HG03520 (cell line): ENCODE results near the gene ZNF791.
"Not testable (repeated sequence)": the region's sequence is repeated elsewhere in the genome, so short reads cannot be mapped to it uniquely, and the experiment has no call there.

Experiments used
- ATAC-seq: cut with Tn5 transposase; IDR thresholded peaks from one replicate; pipeline ENCODE4 v1.9.1; 2021; ENCODE audit warnings: mild to moderate bottlenecking, moderate library complexity; ENCODE audit not compliant: unreplicated experiment

Gene ZNF791

DNA sequence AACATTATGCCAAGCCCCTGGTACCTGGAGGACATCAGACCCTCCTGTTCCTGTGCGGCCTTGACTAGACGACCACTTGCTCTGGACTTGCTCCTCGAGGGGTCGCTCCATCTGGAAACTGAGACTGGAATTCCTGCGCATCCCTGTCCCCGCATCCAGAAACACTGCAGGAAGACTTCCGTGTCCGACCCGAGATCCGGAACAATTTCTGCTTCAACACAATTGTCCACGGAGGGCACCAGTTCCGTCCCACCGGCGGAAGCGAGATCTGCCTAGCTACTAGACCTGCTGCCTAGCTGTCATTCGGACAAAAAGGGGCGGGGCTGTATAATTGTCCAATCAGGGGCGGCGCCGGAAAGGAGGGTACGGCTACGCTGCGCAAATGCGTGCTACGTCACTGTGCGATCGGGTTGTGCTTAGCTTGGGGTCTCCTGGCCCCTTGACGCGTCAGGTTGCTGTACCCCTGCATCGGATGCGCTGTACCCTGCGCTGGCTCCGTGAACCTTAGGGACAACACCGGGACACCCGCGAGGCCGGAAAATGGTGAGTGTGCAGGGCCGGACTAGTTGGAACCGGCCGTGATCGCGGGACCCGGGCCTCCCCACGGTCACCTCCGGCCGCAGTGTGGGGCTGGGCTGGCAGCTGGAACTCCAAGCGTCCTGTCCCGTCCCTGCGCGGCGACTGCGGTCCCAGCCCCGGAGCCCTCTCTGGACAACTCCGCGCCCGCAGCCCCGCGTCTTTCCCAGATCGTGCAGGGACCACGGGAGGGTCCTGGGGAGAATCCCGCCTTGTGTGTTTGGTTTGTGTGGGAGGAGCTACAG, at the start of gene ZNF791, which contains the start of gene ZNF490:
Gene ZNF791, plus strand, starts transcription at position 381 of the 821 bp plus-strand sequence. Its CDS starts 160 bp downstream, at position 541.
Gene ZNF490, minus strand, starts transcription at position 274 of the 821 bp plus-strand sequence. Its CDS starts 133 bp downstream, at position 141.
- ATAC-seq = peak; percentile 62

DNA sequence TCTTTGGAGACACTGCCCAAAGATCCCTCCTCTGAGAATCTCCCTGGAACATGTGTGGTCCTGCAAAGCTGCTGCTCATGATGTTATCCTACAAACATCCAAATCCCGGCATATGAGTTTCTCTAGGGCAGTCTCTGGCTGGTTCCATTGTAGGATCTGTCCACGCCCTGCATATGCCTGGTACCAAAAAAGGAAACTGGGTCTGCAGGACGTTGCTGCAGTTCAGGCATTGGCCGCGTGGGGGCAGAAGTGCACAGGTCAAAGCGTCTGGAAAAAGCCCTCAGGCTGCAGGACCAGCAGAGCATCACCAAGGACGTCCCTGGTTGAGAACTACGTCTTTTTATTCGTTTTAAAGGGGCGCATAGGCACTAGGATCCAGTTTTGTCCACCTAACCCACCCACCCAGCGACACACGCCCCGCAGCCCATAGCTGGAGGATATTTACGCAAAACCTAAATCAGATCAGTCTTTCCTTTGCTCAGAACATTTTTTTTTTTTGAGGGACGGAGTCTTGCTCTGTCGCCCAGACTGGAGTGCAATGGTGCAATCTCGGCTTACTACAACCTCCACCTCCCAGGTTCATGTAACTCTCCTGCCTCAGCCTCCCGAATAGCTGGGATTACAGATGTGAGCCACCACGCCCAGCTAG, 46.6 kb upstream of the ZNF791 start:
- no peak for ATAC-seq

DNA sequence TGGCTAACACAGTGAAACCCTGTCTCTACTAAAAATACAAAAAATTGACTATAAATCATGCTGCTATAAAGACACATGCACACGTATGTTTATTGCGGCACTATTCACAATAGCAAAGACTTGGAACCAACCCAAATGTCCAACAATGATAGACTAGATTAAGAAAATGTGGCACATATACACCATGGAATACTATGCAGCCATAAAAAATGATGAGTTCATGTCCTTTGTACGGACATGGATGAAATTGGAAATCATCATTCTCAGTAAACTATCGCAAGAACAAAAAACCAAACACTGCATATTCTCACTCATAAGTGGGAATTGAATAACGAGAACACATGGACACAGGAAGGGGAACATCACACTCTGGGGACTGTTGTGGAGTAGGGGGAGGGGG, 44.3 kb upstream of the ZNF791 start:
- ATAC-seq = not testable (repeated sequence)

DNA sequence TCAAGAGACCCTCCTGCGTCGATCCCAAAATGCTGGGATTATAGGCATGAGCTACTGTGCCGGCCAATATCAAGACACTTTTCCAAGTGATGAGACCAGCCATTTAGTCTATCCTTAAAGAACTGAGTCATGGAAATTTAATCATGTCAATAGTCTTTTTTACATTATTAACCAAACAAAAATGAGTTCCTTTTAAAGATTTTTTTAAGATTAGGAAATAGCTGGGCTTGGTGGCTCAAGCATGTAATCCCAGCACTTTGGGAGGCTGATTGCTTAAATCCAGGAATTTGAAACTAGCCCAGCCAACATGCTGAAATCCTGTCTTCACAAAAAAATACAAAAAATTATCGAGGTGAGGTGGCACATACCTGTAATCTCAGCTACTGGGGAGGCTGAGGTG, 42.8 kb upstream of the ZNF791 start:
- ATAC-seq = no peak

DNA sequence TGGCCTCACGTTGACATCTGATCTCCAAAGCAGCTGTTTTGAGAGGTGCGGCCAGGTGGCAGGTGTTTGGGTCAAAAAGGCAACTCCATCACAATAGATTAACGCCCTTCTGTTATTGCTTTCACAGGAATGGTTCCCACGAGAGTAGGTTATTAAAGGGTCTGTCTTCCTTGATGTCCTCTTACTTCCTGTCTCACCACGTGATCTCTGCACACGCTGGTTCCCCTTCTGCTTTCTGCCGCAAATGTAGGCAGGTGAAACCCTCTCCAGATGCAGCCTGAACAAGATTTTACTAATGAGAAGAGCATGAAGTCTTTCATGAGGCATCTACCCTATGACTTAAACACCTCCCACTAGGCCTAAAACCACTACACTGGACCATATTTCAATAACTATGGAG, 36.7 kb upstream of the ZNF791 start:
- no peak for ATAC-seq

DNA sequence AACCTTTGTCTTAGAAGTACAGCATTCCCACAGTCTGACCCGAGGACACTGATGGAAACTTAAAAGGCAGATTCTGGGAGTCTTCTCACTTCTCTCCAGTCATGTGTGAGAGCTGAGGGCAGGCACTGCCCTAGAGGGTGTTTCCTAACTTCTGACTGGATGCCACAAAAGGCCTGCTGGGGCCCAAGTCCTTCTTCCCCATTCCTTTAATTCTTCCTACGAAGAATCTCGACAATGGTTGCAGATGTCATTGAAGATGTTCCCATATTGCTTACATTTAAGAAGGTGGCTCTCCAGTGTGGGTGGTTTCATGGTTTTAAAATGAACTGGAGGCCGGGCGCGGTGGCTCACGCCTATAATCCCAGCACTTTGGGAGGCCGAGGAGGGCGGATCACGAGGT, 32.1 kb upstream of the ZNF791 start:
- ATAC-seq = no peak

DNA sequence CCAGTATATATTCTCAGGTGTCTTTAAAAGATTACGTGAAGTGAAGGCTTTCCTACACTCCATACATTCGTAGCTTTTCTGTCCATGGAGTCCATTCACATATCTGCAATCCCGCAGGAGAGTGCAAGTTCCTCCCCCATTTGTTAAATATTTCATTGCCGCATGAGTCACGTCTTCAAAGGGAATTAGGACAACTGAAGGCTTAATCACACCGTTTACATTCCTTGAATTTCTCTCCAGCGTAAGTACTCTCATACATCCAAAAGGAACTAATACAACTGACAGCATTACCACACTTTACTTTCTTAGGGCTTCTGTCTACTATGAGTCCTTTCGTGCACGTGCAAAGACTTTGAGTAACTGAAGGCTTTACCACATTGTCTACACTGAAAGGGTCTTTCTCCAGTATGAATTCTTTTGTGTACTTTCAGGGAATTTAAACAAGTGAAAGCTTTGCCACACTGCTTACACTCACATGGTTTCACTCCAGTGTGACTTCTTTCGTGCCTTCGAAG, 30.5 kb upstream of the ZNF791 start:
- ATAC-seq = no peak

DNA sequence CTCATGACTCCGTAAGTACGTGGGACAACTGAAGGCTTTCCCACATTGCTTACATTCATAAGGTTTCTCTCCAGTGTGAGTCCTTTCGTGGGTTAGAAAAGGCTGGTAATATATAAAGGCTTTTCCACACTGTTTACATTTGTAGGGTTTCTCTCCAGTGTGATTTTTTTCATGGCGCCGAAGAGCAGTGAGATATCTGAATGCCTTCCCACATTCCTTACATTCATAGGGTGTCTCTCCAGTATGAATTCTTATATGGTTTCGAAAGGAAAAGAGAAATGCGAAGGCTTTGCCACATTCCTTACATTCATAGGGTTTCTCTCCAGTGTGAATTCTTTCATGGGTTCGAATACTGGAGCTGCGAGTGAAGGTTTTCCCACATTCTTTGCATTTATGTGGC, 29.6 kb upstream of the ZNF791 start:
- no peak for ATAC-seq

DNA sequence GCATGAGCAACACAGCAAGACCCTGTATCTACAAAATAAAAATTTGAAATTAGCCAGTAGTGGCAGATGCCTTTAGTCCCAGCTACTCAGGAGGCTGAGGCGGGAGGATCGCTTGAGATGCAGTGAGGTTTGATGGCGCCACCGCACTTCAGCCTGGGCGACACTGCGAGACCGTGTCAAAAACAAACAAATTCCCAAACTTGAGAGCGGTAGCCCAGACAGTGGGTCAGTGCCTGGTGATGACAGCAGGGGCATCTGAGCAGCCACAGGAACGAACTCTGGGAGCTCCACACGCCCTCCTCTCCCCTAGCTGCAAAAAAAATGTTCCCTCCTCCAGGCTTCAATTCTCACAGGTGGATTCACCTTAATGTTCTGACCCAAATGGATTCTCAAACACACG, 14.2 kb upstream of the ZNF791 start:
- ATAC-seq = no peak

DNA sequence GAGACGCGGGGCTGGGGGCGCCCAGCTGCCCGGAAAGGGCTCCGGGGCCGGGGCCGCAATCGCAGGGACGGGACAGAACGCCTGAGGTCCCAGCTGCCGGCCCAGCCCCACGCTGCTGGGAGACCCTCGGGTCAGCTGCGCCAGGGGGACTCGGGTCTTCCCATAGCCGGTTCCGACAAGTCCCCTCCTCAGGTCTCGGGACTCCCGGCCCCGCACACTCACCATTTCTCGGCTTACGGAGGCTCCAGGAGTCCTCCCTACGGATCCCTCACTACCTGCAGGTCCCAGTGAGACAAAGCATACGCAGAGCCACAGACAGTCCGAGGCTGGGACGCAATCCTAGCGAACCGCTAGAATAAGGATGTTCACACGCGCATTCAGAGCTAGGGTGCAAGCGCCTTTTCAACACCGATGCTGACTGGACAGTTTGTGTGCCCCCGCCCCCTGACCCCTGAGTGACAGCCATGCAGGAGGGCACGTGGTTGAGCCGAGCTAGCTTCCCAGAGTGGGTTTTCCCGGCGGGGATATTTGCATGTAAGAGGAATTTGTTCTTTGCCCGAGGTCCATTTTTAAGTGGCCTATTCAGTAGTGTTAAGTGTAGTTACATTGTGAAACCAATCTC, 13.7 kb upstream of the ZNF791 start:
- no peak for ATAC-seq

DNA sequence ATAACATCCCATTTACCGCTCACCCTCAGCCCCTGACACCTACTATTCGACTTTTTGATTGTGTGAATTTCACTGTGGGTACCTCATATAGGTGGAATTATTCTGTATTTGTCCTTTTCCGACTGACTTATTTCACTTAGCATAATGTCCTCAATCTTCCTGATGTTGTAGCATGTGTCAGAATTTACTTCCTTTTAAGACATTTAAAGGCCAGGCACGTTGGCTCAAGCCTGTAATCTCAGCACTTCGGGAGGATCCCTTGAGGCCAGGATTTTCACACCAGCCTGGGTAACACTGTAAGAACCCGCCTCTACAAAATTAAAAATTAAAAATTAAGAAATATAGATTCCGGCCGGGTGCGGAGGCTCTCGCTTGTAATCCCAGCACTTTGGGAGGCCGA, 13.1 kb upstream of the ZNF791 start:
- ATAC-seq = no peak

DNA sequence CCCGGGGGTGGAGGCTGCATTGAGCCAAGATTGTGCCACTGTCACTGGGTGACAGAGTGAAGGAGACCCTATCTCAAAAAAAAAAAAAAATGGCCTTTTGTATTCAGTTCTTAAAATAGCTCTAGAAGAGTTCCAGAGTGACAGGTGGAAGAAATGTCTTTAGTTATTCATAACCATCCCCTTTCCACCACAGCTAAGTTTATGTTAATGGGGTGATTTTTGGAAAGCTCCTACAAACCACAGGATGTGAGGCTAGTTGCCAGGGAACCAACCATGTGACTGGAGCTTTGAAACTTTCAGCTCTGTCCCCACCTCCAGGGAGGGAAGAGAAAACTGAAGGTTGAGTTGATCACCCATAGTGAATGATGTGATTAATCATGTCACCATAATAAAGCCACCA, 7.0 kb upstream of the ZNF791 start:
- ATAC-seq = no peak

DNA sequence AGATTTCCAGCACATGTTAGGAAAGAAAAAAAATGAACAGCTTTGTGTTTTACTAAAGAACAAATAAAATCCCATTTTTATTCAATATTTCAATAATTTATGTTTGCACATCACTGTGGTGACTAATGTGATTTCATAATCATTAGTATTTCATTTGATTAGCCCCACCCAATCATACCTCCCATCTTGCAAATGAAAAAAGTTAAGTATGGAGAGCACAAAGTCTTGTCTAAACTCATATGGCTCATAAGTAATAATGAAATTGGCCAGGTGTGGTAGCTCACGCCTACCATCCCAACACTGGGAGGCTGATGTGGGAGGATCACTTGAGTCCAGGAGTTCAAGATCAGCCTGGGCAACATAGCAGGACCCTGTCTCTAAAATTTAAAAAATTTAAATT, 3.9 kb upstream of the ZNF791 start:
- no peak for ATAC-seq

DNA sequence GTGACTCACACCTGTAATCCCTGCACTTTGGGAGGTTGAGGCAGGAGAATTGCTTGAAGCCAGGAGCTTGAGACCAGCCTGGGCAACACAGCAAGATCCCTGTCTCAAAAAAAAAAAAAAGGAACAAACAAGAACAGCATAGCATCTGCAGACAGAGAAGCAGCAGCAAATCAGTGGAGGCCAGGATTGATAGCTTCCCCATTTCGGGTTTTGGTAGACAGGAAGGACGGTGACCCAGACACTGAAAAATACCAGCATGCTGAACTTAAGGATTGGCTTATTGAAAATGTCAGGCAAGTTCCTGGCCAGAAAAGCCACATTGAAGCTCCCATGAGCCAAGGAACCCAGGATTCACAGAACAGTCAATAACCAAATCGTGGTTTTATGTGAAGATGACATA, 3.1 kb upstream of the ZNF791 start:
- no peak for ATAC-seq

DNA sequence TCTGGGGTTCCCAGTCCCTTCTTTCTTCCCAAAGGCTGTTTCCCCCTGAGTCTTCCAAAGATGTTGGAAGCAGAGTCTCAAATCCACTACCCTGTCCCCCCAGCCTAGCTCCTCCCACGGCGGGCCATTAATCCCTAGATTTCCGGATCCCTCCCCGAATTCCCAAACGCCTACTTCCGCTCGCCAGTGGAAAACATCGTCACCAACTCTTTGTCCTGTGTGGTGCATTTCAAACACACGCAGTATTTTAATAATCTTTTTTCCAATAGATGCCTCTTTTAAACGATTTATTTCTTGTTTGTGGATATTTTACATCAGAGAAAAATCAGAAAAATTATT, 610 bp downstream of the ZNF791 start:
- ATAC-seq = no peak

DNA sequence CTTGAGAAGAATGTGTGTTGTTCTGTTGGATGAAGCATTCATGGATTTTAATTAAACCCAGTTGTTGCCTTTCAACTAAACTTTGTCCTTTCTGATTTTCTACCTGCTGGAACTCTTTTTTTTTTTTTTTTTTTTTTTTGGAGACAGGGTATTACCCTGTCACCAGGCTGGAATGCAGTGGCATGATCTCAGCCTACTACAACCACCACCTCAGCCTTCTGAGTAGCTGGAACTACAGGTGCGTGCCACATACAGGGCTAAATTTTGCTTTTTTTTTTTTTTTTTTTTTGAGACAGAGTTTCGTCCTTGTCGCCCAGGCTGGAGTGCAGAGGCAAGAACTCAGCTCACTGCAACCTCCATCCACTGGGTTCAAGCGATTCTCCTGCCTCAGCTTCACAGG, 6.9 kb downstream of the ZNF791 start:
- ATAC-seq = no peak

DNA sequence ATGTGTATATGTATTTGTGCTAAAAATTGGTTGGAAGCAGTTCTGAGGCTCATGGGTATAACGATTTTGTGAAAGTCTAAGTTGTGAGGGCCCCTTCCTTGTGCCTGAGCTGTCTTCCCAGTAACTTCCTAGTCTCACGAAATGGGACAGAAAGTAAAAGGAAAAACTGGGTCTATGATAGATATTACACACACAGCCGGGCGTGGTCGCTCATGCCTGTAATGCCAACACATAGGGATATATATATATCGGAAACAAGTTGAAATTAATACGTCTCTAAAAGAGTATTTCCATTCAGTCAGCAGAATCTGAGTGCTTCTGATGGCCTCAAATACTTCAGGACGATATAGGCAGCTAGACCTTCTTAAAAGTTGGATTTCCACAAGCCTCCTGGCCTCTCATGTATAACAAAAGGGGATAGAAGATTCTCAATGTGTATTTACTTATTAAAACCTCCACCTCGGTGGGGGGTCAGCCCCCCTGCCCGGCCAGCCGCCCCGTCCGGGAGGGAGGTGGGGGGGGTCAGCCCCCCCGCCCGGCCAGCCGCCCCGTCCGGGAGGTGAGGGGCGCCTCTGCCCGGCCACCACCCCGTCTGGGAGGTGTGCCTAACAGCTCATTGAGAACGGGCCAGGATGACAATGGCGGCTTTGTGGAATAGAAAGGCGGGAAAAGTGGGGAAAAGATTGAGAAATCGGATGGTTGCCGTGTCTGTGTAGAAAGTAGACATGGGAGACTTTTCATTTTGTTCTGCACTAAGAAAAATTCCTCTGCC, 10.7 kb downstream of the ZNF791 start:
- not testable (repeated sequence) for ATAC-seq

DNA sequence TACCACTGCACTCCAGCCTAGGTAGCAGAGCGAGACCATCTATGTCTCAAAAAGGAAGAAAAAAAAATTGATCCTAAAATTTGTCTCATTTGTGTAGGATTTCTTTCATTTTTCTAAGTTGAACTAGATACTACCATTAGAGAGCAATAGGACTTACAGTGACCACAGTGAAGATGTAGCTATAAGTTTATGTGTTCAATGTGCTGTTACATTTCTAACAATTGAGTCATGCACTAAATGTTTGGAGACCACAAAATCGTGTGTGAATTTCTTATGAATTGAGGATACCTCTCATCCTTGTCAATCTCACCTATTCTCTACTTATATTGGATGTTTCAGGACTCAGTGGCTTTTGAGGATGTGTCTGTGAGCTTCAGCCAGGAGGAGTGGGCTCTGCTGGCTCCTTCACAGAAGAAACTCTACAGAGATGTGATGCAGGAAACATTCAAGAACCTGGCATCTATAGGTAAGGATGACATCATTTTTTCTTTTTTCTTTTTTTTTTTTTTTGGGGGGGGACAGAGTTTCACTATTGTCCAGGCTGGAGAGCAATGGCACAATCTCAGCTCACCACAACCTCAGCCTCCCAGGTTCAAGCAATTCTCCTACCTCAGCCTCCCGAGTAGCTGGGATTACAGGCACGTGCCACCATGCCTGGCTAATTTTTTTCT, 12.8 kb downstream of the ZNF791 start:
- ATAC-seq = no peak

DNA sequence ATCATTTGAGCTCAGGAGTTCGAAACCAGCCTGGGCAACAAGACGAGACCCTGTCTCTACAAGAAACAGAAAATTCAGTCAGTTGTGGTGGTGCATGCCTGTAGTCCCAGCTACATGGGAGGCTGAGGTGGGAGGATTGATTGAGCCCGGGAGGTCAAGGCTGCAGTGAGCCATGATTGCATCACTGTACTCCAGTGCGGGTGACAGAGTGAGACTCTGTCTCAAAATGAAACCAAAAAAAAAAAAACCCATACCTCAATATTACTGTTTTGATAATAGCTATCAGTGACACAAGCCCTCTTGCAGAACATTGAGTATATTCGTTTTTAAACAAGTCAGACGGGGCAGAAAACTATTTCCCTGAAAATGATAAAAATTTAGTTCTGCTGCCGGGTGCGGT, 16.2 kb downstream of the ZNF791 start:
- no peak for ATAC-seq
